ENCODE measurements around the gene JAG1. TPM values are rescaled to one million over a fixed set of nuclear protein-coding genes. Genes with fewer than 3 reads are reported as not detected.
"Not testable (repeated sequence)": the region's sequence is repeated elsewhere in the genome, so short reads cannot be mapped to it uniquely, and the experiment has no call there.

The JAG1 gene
- total RNA-seq, 1 donor from 2014 or later: 161 TPM

GRCh38 chr20:10637563-10637962 is 36.2 kb downstream of the JAG1 start:
- no peak for DNase-seq (ENCODE audit: low spot score)

- no peak for DNase-seq (ENCODE audit: low spot score)
These were observed 36.7 kb downstream of the JAG1 start for GRCh38 chr20:10637031-10637559.

GRCh38 chr20:10636326-10636818 is 37.4 kb downstream of the JAG1 start:
- no peak for DNase-seq (ENCODE audit: low spot score)

- no peak for DNase-seq (ENCODE audit: low spot score)
These were observed 38.2 kb downstream of the JAG1 start for GRCh38 chr20:10635476-10636208.

GRCh38 chr20:10634683-10635411 is 39.0 kb downstream of the JAG1 start:
- DNase-seq (ENCODE audit: low spot score): no peak

- no peak for DNase-seq (ENCODE audit: low spot score)
These were observed 39.6 kb downstream of the JAG1 start for GRCh38 chr20:10634211-10634610.

DNA sequence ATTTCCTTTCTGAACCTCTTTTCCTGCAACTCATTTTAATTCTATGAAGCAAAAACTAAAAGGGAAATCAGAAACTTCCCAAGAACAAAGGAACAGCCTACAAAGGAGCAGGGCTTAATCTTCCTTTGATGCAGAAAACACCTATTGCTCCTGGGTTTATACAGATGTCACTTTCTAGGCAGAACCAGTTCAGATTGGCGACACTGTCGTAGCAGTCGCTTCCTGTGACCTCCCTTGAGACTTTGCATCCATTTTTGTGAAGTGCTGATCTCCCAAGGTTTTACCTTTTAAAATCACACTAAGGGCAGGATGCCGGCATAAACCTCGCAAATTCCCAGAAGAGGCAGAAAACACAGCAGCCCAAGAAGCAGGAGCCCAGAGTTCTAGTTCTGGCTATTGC is 40.1 kb downstream of the JAG1 start:
- no peak for DNase-seq (ENCODE audit: low spot score)

DNA sequence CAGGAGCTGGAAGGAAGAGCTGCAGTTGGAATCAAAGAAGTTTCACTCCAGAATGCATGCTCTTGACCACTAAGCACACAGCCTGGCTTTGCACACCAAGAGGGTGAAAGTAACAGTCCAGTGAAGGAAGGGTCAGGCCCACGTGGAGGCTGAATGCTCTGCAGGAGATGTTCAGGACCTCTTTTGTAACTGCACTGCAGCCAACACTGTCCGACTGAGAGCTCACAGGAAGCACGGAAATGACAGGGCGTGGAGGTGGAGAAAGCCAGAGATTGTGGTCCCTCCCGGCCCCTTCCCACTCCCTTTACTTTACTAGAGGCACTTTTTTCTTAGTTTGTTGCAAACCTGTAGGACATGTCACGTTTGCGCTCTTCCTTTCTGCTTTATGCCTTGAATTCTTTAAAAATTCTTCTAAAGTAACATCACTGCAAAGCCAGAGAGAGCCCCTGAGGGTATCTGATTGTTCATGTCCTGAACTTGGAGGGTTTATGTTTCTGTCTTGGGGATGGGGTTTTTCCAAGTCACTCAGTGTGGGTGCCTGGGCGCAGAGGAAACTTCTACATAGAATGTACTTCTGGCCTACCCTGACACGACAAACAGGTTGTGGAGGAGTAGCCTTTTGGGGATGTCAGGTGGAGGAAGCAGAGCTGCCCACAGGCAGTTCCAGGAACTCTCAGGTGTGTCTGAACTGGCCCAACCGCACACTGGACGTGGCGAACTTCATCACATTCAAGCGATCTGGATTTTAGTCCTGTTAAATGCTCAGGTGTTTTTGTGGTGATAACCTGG is 40.9 kb downstream of the JAG1 start:
- DNase-seq (ENCODE audit: low spot score): no peak

DNA sequence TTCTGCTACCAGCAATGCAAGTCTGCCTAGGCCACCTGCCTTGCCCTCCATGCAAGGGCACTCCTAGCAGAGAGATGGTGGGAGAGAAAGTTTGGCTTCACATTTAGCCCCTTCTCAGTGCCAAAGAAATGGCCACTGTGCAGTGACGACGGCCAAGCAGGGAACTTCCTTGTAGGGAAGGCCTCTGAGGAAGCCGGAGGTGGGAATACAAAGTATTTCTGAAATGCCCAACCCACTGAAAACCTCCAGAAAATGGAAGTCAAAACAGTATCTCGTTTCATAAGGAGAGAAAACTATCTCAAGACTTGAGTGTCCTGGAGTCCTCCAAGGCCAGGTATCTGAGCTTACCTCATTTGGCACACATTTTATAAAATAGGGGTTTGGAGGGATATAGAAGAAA is 42.7 kb downstream of the JAG1 start:
- no peak for DNase-seq (ENCODE audit: low spot score)

GRCh38 chr20:10629946-10630650 is 43.7 kb downstream of the JAG1 start:
- DNase-seq (ENCODE audit: low spot score): no peak

DNA sequence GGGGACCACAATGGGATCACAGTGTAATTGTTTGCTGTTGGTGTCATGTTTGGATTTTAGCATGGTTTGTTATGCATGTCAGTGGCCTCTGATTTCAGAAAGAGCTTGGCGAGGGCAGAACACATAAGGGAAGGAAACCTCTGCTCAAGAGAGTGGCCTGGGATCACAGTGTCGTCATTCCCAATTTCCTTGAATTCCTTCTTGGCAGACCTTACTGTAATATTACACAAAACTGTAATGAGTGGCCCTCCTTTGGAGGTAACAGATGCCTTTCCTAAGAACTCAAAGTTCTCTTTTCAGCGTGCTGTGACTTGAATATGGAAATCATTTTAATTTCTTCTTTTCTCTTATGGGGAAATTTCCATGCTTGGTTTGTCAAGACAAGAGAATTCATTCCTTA is 46.9 kb downstream of the JAG1 start:
- no peak for DNase-seq (ENCODE audit: low spot score)

- no peak for DNase-seq (ENCODE audit: low spot score)
These were observed 48.2 kb downstream of the JAG1 start for GRCh38 chr20:10625641-10626040.

DNA sequence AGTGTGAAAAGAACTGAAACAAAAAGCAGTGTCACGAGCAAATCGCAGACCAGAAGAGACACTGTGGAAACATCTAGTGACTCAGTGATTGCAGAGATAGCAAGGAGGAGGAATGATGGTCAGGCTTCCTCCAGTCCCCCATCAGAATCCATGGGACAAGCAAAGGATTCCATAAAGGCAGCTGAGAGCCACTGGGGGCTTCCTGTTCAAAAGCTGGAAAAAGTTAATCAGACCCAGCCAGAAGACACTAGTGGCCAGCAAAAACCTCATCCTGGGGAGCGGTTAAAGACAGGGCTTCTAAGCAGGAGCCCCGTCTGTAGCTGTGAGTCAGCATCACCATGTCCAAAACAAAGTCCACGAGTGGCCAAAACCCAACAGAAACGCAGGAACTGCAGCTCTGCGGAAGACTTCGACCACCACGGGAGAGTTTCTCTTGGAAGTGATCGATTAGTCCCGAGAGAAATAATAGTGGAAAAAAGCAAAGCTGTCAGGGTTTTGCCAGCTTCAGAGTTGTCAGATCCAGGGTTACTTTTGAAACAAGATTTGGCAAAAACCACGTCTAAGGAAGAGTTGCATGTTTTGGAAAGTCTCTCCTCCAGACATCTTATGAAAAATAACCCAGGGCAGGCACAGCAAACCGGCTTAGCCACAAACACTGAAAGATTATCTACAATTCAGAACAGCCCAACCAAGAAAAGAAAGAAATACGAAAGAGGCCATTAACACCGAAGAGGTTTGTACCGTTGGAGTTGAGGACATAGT is 51.0 kb downstream of the JAG1 start:
- no peak for DNase-seq (ENCODE audit: low spot score)

DNA sequence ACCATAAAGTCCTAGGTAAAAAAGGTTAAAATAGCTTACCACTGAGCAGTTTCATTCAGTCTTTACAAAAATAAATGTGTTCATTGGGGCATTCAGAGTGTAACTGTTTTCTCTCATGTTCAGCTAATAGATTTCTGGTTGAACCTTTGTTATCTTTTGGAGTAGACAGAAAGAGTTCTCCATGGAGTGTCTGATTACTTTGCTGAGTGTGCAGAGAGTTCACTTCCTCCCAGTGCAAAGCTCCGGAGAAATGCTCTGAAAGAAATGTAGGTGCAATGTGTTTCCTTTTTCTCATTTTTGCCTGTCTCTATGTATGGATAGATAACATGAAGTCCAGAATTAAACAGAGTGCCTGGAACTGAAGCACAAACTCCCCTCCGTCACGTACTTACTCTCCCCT is 52.6 kb downstream of the JAG1 start:
- DNase-seq (ENCODE audit: low spot score): no peak

- DNase-seq (ENCODE audit: low spot score): no peak
These were observed 54.4 kb downstream of the JAG1 start for GRCh38 chr20:10619427-10619826.

- no peak for DNase-seq (ENCODE audit: low spot score)
These were observed 55.1 kb downstream of the JAG1 start for GRCh38 chr20:10618611-10619245.

DNA sequence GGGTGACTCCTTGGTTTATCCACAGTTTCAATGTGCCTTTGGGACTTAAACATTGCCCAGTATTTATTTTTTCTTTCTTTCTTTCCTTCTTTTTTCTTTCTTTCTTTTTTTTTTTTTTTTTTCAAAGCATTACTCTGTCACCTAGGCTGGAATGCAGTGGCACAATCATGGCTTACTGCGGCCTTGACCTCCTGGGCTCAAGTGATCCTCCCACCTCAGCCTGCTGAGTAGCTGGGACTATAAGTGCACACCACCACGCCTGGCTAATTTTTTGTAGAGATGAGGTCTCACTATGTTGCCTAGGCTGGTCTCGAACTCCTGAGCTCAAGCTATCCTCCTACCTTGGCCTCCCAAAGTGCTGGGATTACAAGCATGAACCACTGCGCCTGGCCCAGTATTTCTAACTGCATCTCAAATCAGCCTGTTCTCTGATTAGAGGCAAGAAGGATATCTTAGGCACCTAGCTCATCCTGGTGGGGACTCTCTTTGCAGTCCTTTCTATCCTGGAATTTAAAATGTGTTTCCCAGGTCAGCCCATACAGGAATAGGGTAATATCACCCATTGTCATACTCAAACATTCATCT is 56.2 kb downstream of the JAG1 start:
- not testable (repeated sequence) for DNase-seq (ENCODE audit: low spot score)

GRCh38 chr20:10616212-10616611 is 57.6 kb downstream of the JAG1 start:
- DNase-seq (ENCODE audit: low spot score): no peak

DNA sequence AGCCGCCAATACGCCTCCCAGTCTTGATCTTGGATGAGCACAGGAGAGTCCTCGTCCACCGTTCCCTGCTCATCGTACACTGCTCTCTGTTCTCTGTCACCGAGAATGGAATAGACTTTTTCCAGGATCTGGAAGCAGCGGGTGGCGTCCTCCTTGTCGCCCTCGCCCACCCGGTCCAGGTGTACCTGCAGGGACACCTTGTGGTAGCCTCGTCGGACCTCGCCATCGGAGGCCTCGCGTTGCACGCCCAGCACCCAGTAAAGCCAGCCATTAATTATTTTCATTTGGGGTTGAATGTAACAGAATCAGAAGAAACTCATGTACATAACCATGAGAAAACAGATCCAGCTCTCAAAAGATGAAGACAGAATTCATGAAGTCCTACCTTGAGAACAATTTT is 59.9 kb downstream of the JAG1 start:
- DNase-seq (ENCODE audit: low spot score): no peak

- DNase-seq (ENCODE audit: low spot score): not testable (repeated sequence)
These were observed 60.4 kb downstream of the JAG1 start for GRCh38 chr20:10613426-10613825.

All from ureter (tissue), 1 donor.